ENCODE measurements around the gene WDFY3.

DNA sequence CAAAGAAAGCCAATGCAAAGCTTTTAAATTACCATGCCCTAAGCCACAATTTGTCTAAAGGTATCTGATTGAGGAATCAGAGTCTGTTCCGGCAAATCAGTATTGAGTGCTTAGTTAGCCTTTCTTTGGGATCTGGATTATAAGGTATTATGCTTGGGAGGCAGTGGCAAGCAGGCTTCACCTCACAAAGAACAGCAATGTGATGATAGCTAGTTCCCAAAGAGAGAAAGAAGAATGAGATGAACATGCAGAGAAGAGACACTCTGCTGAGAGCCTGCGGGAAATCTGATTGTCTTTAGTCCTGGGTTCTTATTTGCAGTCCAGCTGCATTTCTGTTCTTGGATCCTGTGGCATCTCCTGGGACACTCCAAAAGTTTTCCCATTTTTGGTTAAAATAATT lies 35.2 kb downstream of the WDFY3 start:
- TF ChIP-seq BHLHE40 (IDR thresholded peaks at IDR 0.05; ENCODE audit: borderline replicate concordance) (no peak), SP1 (IDR thresholded peaks at IDR 0.05) (no peak), FOXM1 (IDR thresholded peaks at IDR 0.05; ENCODE audit: borderline replicate concordance) (no peak), L3MBTL2 (conservative IDR thresholded peaks at IDR 0.05) (no peak), LEF1 (IDR thresholded peaks at IDR 0.05; ENCODE audit: borderline replicate concordance) (no peak), PKNOX1 (IDR thresholded peaks at IDR 0.05) (no peak)
